HG03342 (cell line): ENCODE results near the gene ZBED4.

Experiments used
- ATAC-seq: cut with Tn5 transposase; IDR thresholded peaks from one replicate; pipeline ENCODE4 v1.9.1; 2021; ENCODE audit warnings: mild to moderate bottlenecking, moderate library complexity; ENCODE audit not compliant: unreplicated experiment

ZBED4 gene

GRCh38 chr22:49896201-49896600 is 42.6 kb downstream of the ZBED4 start:
- ATAC-seq, result no peak

- ATAC-seq, result no peak
These were observed 43.5 kb downstream of the ZBED4 start for GRCh38 chr22:49897015-49897684.

- no peak for ATAC-seq
These were observed 45.9 kb downstream of the ZBED4 start for GRCh38 chr22:49899530-49899929.

- no peak for ATAC-seq
These were observed 47.0 kb downstream of the ZBED4 start for GRCh38 chr22:49900441-49901230.

- ATAC-seq, result no peak
These were observed 47.8 kb downstream of the ZBED4 start for GRCh38 chr22:49901457-49901856.

- no peak for ATAC-seq
These were observed 49.8 kb downstream of the ZBED4 start for GRCh38 chr22:49903322-49904039.

- ATAC-seq, result no peak
These were observed 50.4 kb downstream of the ZBED4 start for GRCh38 chr22:49904040-49904369.

- ATAC-seq, result no peak
These were observed 51.8 kb downstream of the ZBED4 start for GRCh38 chr22:49905465-49905864.

GRCh38 chr22:49906071-49906798 is 52.6 kb downstream of the ZBED4 start:
- ATAC-seq, result no peak

- no peak for ATAC-seq
These were observed 53.2 kb downstream of the ZBED4 start for GRCh38 chr22:49906799-49907290.

GRCh38 chr22:49907807-49908206 is 54.2 kb downstream of the ZBED4 start:
- no peak for ATAC-seq

- no peak for ATAC-seq
These were observed 56.0 kb downstream of the ZBED4 start for GRCh38 chr22:49909476-49910205.

GRCh38 chr22:49910229-49911155 is 56.8 kb downstream of the ZBED4 start:
- ATAC-seq, result no peak

- ATAC-seq, result no peak
These were observed 58.4 kb downstream of the ZBED4 start for GRCh38 chr22:49911881-49912625.

- ATAC-seq, result no peak
These were observed 59.4 kb downstream of the ZBED4 start for GRCh38 chr22:49913026-49913425.

GRCh38 chr22:49913446-49913845 is 59.8 kb downstream of the ZBED4 start:
- no peak for ATAC-seq

GRCh38 chr22:49914256-49914655 is 60.6 kb downstream of the ZBED4 start:
- no peak for ATAC-seq

GRCh38 chr22:49915610-49916009 is 62.0 kb downstream of the ZBED4 start:
- no peak for ATAC-seq

GRCh38 chr22:49916831-49917230 is 63.2 kb downstream of the ZBED4 start:
- ATAC-seq, result no peak
